ENCODE data around the gene CAPN9. TPM values are rescaled to one million over a fixed set of nuclear protein-coding genes. Genes with fewer than 3 reads are reported as not detected.

The CAPN9 gene
- total RNA-seq, 1 experiment from 2014 or later = not detected

DNA sequence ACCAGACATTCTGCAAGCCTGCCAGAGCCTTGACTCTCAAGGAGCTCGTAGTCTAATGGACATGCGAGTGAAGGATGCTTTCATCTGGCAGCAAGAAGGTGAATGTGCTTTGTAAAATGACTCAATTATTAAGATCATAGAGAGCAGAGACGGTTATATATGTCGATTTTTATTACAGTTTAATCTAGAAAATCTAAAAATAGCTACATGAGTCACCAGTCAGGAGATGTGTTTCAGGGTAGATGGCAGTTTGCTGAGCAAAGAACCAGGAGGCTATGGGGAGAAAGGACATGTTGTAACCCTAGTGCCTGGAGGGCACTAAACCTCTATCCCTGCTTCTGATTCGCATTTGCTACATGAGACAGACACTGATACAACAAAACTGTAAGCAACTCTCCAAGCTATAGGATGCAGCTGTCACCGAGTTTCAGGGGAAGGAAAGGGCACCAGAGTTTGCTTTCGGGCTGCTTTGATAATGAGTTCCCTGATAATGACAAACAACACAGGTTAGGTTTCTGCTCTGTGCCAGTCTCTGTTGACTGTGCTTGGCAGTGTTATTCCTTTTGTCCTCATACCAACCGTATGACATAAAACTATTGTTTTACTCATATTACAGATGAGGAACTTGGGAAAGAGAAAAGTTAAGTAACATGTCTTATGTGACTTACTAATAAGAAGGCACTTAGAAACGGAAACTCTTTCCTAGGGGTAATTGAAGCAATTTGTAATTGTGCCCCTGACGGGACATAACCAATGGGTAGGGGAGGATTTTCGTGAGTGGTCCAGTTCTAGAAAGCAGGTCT lies 77.9 kb downstream of the CAPN9 start:
- TF ChIP-seq EZH2 (IDR thresholded peaks at IDR 0.05; ENCODE audit: low read length, unreplicated experiment) (no peak), EZH2phosphoT487 (IDR thresholded peaks at IDR 0.05; ENCODE audit: borderline replicate concordance, low read length) (no peak)
- TF ChIP-seq, protein P1, sequence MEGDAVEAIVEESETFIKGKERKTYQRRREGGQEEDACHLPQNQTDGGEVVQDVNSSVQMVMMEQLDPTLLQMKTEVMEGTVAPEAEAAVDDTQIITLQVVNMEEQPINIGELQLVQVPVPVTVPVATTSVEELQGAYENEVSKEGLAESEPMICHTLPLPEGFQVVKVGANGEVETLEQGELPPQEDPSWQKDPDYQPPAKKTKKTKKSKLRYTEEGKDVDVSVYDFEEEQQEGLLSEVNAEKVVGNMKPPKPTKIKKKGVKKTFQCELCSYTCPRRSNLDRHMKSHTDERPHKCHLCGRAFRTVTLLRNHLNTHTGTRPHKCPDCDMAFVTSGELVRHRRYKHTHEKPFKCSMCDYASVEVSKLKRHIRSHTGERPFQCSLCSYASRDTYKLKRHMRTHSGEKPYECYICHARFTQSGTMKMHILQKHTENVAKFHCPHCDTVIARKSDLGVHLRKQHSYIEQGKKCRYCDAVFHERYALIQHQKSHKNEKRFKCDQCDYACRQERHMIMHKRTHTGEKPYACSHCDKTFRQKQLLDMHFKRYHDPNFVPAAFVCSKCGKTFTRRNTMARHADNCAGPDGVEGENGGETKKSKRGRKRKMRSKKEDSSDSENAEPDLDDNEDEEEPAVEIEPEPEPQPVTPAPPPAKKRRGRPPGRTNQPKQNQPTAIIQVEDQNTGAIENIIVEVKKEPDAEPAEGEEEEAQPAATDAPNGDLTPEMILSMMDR (conservative IDR thresholded peaks at IDR 0.05; ENCODE audit: low read depth, low read length) = no peak

DNA sequence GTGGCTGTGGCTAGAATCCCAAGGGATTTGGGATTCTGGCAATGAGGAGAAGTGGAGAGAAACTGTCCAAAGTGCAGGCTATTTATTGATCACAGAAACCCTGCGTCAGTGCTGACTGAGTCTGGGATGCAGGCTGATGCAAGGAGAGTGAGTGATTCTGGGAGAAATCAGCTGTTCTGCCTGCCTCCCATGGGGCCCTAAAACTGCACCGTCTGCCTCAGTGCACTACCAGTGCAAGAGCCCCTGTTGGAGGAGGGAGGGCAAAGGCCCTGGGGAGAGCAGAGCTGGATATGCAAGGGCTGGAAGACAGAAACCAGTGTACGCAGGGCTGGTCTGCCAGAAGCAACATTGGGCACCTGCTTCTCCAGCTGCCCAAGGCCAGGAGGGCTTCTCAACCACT lies 78.6 kb downstream of the CAPN9 start:
- Histone ChIP-seq H3K4me1 (ENCODE audit: insufficient read depth, low read length) (peaks cover 23% of the 10 kb centered on the region), H3K4me2 (ENCODE audit: low read length) (peak overlapping the region; percentile 69), H2AFZ (ENCODE audit: low read length) (peak overlapping the region; percentile 17; the same call in 1 of the 2 replicates), H3K27ac (ENCODE audit: low read length) (peak overlapping the region; percentile 75), H3F3A (ENCODE audit: low read length, unreplicated experiment) (no peaks in the 10 kb centered on the region), H3K79me2 (ENCODE audit: low read length) (no peaks in the 10 kb centered on the region), H3K27me3 (ENCODE audit: low read length) (no peaks in the 10 kb centered on the region), H3K9ac (ENCODE audit: low read length) (peak overlapping the region; percentile 9; the same call in 1 of the 2 replicates), H4K20me1 (ENCODE audit: low read length) (no peaks in the 10 kb centered on the region), H3K9me3 (ENCODE audit: low read length) (no peaks in the 10 kb centered on the region), H3K36me3 (ENCODE audit: low read depth, low read length) (no peaks in the 10 kb centered on the region), H3K4me3 (ENCODE audit: low read length) (peak overlapping the region; percentile 16; the same call in 1 of the 2 replicates), H3K9me2 (replicated peaks; ENCODE audit: low read length) (no peaks in the 10 kb centered on the region)
- ATAC-seq (no peak), DNase-seq (no peak)
- POLR2A ChIA-PET (ENCODE audit: unreplicated experiment) = no interaction called here
- intact Hi-C loops (cut with micrococcal nuclease) = loop anchor here (1.0 to 2.0 kb wide), 2 partner anchors 24 to 43 kb away; partner anchors contain the start of gene C1orf198
- CTCF ChIA-PET = interaction anchor here (0.8 kb wide), 1 partner anchor 23 kb away, joined by 3 read pairs; no protein-coding TSS in a partner anchor
- no TSS peak for BruUV-seq (replicated peaks)
- TF ChIP-seq, protein P1 (conservative IDR thresholded peaks at IDR 0.05; ENCODE audit: low read depth, low read length) = no peak
- TF ChIP-seq EZH2phosphoT487 (IDR thresholded peaks at IDR 0.05; ENCODE audit: borderline replicate concordance, low read length) (no peak), EZH2 (IDR thresholded peaks at IDR 0.05; ENCODE audit: low read length, unreplicated experiment) (no peak)

More for the DNA sequence above, 77.9 kb downstream of the CAPN9 start:
- H3K4me3 ChIP-seq (ENCODE audit: low read length) = peak overlapping the region; percentile 16; the same call in 1 of the 2 replicates
- TSS peak; percentile 48 for BruUV-seq (replicated peaks)
- ChIA-PET CTCF (interaction anchor here (0.8 kb wide), 2 partner anchors 23 to 27 kb away, joined by 3 read pairs; no protein-coding TSS in a partner anchor), POLR2A (ENCODE audit: unreplicated experiment) (interaction anchor here (0.6 to 0.8 kb wide), 3 partner anchors 61 to 182 kb away, joined by 3 to 9 read pairs (median 3); no protein-coding TSS in a partner anchor)
- H3K27me3 ChIP-seq (ENCODE audit: low read length) = no peaks in the 10 kb centered on the region
- ATAC-seq (peak; percentile 83), DNase-seq (peak; percentile 88)
- peak overlapping the region; percentile 69 for H3K4me2 ChIP-seq (ENCODE audit: low read length)
- no peaks in the 10 kb centered on the region for H3K9me2 ChIP-seq (replicated peaks; ENCODE audit: low read length)
- no peaks in the 10 kb centered on the region for H3K79me2 ChIP-seq (ENCODE audit: low read length)
- no peaks in the 10 kb centered on the region for H3K36me3 ChIP-seq (ENCODE audit: low read depth, low read length)
- peak overlapping the region; percentile 17 for H2AFZ ChIP-seq (ENCODE audit: low read length)
- intact Hi-C loops (cut with micrococcal nuclease) = loop anchor here (1.0 to 2.0 kb wide), 2 partner anchors 24 to 44 kb away; partner anchors contain the start of gene C1orf198
- no peaks in the 10 kb centered on the region for H3K9me3 ChIP-seq (ENCODE audit: low read length)
- no peaks in the 10 kb centered on the region for H3F3A ChIP-seq (ENCODE audit: low read length, unreplicated experiment)
- H3K27ac ChIP-seq (ENCODE audit: low read length) = peak overlapping the region; percentile 75
- H3K4me1 ChIP-seq (ENCODE audit: insufficient read depth, low read length) = peaks cover 23% of the 10 kb centered on the region
- peak overlapping the region; percentile 9; the same call in 1 of the 2 replicates for H3K9ac ChIP-seq (ENCODE audit: low read length)
- no peaks in the 10 kb centered on the region for H4K20me1 ChIP-seq (ENCODE audit: low read length)
